ENCODE data around the gene TOGARAM2.
"Not testable (repeated sequence)": the region's sequence is repeated elsewhere in the genome, so short reads cannot be mapped to it uniquely, and the experiment has no call there.

Gene TOGARAM2

DNA sequence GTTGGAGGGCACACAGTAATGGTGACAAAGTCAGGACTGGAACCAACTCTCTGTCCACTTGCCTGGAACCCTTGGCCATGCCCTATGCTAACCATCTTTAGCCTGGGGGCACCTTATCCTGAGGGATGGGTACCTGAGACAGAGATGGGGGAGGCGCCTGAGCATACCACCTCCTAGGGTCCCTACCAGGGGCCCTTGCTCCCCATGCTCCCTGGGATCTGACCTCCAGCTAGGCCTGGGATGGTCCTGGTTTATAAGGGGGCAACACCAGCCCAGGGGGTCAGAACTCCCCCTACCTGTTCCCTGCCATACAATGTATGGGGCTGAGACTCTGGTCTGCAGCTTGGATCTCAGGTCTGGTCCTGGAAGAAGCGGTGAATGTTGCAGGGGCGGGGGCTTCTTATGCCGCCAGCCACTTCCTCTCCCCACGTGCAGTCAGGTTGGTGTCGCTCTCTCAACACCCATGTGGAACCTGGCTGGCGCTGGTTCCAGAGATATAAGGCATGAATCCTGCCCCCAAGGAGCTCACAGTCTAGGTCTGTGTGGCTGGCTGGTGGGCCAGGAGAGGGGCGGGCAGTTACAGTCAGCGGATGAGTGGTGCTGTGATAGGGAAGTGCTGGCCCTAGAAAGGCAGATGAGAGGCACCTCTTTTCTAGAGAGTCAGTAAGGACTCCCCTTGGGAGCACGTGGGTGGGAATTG is 3.8 kb upstream of the TOGARAM2 start:
- no peak for DNase-seq

- not testable (repeated sequence) for DNase-seq
These were observed 3.1 kb upstream of the TOGARAM2 start for GRCh38 chr2:28978001-28978400.

GRCh38 chr2:28978606-28979005 is 2.5 kb upstream of the TOGARAM2 start:
- no peak for DNase-seq

- DNase-seq, result no peak
These were observed 2.1 kb upstream of the TOGARAM2 start for GRCh38 chr2:28979041-28979440.

GRCh38 chr2:28979576-28980366 is 1.3 kb upstream of the TOGARAM2 start:
- DNase-seq, result no peak

DNA sequence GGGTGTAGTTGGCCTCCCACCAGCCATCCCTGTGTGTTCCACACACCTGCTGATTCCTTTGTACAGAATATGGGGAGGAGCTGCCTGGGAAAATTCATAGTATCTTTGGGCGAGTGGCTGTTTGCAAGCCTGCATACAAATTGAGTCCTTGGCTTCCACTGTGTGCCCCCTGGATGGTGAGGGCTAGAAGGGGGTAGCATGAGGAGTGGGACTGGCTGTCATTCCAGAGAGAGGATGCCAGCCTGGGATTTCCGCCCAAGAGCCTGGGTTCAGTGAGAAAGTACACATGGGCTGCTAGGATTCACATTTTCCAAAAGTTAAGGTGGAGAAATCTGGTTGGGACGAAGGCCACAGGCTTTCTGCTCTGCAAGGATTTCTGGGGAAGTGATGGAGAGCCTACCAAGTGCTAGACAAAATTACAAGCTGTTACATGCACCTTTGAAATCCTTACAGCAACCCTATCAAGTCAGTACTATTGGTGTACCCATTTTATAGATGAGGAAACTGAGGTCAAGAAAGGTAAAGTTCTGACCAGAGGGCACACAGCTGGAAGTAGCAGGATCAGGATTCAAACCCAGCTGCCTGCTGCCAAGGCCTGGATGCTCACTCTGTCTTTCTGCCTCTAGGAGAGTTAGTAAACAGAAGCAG is 606 bp upstream of the TOGARAM2 start:
- no peak for DNase-seq

- no peak for DNase-seq
These were observed 700 bp downstream of the TOGARAM2 start for GRCh38 chr2:28981620-28982376.

GRCh38 chr2:28982381-28982950 is 1.4 kb downstream of the TOGARAM2 start:
- DNase-seq, result no peak

- DNase-seq, result no peak
These were observed 5.3 kb downstream of the TOGARAM2 start for GRCh38 chr2:28986429-28986828.

DNA sequence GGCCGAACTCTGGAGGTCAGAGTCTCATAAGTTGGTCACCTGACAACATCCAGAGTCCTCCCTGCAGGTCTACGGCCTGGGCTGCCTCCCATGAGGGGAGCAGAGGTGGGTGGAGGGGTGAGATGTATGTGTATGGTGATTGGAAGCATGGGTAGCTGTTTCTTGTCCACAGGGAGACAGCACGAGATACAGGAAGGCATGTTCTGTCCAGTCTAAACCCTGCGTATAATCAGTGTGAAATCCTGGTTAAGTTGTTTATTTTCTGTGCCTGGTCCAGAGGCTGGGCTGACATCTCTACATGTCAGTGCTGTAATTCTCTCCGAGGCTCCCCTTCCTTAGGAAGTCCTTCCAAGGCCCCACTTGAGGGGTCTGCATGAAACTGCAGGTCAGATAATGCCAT is 8.9 kb downstream of the TOGARAM2 start:
- no peak for DNase-seq

- DNase-seq, result no peak
These were observed 9.3 kb downstream of the TOGARAM2 start for GRCh38 chr2:28990445-28990844.

DNA sequence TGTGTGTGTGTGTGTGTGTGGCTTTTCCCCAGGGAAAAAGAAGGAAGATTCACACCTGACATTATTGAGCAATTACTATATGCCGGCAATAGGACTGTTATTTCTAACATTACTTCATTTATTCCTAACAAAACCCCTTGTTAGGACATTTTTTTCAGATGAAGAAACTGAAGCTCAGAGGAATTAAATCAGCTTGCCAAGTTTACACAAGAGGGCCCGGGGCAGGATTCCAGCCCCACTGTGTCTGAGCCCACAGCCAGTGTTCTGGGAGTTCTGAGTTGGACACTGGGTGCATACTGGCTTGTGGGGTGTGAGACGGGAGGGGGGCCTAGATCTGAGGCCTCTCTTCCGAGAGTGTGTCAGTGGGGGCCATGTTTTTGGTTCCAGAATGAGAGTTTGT is 9.9 kb downstream of the TOGARAM2 start:
- DNase-seq, result no peak

DNA sequence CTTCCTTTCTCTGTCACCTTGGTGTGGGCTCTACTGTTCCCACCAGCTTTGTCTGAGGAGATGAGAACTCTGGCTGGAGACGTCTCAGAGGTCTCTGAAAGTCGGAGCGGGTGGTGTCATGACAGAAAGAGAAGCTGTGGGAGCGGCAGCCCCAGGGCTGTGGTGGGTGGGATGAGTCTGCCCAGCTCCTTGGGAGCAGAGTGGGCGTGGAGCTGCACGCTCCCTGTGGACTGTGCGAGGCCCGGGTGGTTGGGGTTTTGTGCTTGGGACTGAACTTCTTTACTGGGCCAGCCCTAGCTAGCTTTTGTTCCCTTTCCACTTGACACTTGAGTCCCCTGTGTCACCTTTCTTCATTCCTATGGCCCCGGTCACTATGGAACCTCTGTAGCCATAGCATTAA is 10.4 kb downstream of the TOGARAM2 start:
- no peak for DNase-seq

- no peak for DNase-seq
These were observed 12.3 kb downstream of the TOGARAM2 start for GRCh38 chr2:28993206-28993960.

GRCh38 chr2:28994074-28994473 is 13.0 kb downstream of the TOGARAM2 start:
- DNase-seq, result no peak

GRCh38 chr2:28994679-28995078 is 13.6 kb downstream of the TOGARAM2 start:
- DNase-seq, result no peak

GRCh38 chr2:28995765-28996750 is 15.0 kb downstream of the TOGARAM2 start:
- DNase-seq, result no peak

GRCh38 chr2:28997237-28997846 is 16.2 kb downstream of the TOGARAM2 start:
- no peak for DNase-seq

DNA sequence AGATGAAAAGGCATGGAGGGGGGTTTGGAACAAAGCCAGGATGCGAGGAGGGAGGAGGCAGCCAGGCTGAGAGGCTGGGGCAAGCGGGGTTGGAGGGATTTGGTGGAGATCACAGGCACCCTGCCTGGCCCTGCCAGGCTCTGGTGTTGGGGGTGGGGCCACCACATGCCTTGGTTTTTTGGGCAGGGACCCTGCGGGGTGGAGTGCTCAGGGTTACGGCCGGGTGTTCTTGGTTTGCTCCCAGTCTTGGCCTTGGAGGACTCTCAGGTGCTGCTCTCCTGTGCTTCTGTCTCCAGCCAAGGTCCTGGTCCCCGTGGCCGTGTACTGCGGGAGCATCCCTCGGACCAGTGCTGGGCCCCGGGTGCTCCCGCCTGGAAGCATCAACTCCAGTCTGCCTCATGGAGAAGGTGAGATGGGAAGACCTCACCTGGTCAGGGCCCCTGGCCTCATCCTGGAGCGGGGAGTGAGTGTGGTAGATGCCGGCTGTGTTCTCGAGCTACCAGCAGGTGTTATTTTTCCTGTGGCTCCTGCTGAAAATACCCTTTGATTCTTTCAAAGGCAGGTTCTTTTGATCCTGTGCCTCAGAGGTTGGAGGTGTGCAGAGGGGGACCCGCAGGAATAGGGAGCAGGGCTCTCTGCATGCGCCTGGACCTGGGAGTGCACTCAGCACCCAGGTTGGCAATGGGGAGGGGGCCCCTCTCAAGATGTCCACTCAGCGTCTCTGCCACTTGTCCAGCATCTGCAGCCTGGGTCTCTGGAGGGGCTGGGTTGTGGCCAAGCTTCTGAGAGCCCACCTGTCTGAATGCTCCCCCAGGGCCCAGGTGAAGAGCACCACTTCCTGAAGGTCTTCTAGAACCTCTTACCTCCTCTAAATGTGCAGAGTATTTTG is 17.0 kb downstream of the TOGARAM2 start:
- DNase-seq, result no peak
